Naive B cell (primary cell): ENCODE results near the gene EFHC1. TPM values are rescaled to one million over a fixed set of nuclear protein-coding genes. Genes with fewer than 3 reads are reported as not detected.
A peak's percentile ranks its signal among the peaks of the same experiment; 100 is the strongest.

Experiments used
- ATAC-seq, 2 donors: fragments of 150-1000 bp; cut with Tn5 transposase; 2 replicates each; pipeline ENCODE4 v1.10.0; 2021; ENCODE audit warnings: low read depth in 2 of 2, mild to moderate bottlenecking in 2 of 2, moderate library complexity in 2 of 2
- DNase-seq: peaks from one replicate; pipeline ENCODE4 v3.0.0; 2022
- H3K27ac Mint-ChIP-seq, 6 donors: one replicate each; pipeline ENCODE4 v1.8.0; 2020 to 2022; ENCODE audit warnings: mild to moderate bottlenecking in 6 of 6, mixed read lengths in 6 of 6, moderate library complexity in 5 of 6, inconsistent platforms in 2 of 6
- H3K27me3 Mint-ChIP-seq, 3 donors: one replicate each; pipeline ENCODE4 v1.8.0; 2021 to 2022; ENCODE audit warnings: mixed read lengths in 3 of 3, mild to moderate bottlenecking in 1 of 3
- H3K36me3 Mint-ChIP-seq, 2 donors: one replicate each; pipeline ENCODE4 v1.8.0; 2020 to 2022; ENCODE audit warnings: mixed read lengths in 2 of 2, inconsistent platforms in 1 of 2, mild to moderate bottlenecking in 1 of 2
- H3K4me1 Mint-ChIP-seq, 3 donors: one replicate each; pipeline ENCODE4 v1.8.0; 2020 to 2022; ENCODE audit warnings: mixed read lengths in 3 of 3, inconsistent platforms in 1 of 3, mild to moderate bottlenecking in 1 of 3, moderate library complexity in 1 of 3
- H3K4me3 Mint-ChIP-seq, 8 donors: one replicate each; pipeline ENCODE4 v1.8.0; 2020 to 2022; ENCODE audit warnings: mild to moderate bottlenecking in 8 of 8, mixed read lengths in 8 of 8, moderate library complexity in 8 of 8, inconsistent platforms in 2 of 8
- H3K9me3 Mint-ChIP-seq, 7 donors: one replicate each; pipeline ENCODE4 v1.8.0; 2020 to 2022; ENCODE audit warnings: mixed read lengths in 7 of 7, mild to moderate bottlenecking in 5 of 7, inconsistent platforms in 2 of 7, moderate library complexity in 1 of 7
- polyA plus RNA-seq, 6 donors: library from polyadenylated mRNA; unstranded; fragments of 300-500 nt; fragmentation: Illumina TruSeq; gene quantifications; one replicate each; pipeline ENCODE4 v1.2.3, GENCODE V29; 2021; ENCODE audit warnings: low read depth in 6 of 6

The EFHC1 gene
- polyA plus RNA-seq, 6 donors from 2014 or later = 4.1 to 27.2 (median 8.4) TPM

- Mint-ChIP-seq H3K4me3 (no peak overlapping the region), H3K9me3 (no peaks in the 10 kb centered on the region), H3K27me3 (no peaks in the 10 kb centered on the region), H3K4me1 (peaks cover 15 to 21% (median 17%) of the 10 kb centered on the region in 3 donors), H3K36me3 (no peaks in the 10 kb centered on the region), H3K27ac (no peak overlapping the region)
- ATAC-seq (no peak), DNase-seq (no peak)
Measured at GRCh38 chr6:52538252-52538900, 118.2 kb downstream of the EFHC1 start.

- no peaks in the 10 kb centered on the region for H3K36me3 Mint-ChIP-seq
- DNase-seq = no peak
- no peak for ATAC-seq
- no peak overlapping the region for H3K27ac Mint-ChIP-seq
- H3K4me3 Mint-ChIP-seq = no peak overlapping the region
- peaks cover 15 to 21% (median 17%) of the 10 kb centered on the region in 3 donors for H3K4me1 Mint-ChIP-seq
- H3K9me3 Mint-ChIP-seq = no peaks in the 10 kb centered on the region
- H3K27me3 Mint-ChIP-seq = no peaks in the 10 kb centered on the region
Measured at GRCh38 chr6:52538901-52539354, 118.8 kb downstream of the EFHC1 start.

- Mint-ChIP-seq H3K9me3 (no peaks in the 10 kb centered on the region), H3K27me3 (no peaks in the 10 kb centered on the region), H3K4me3 (no peak overlapping the region), H3K36me3 (no peaks in the 10 kb centered on the region), H3K27ac (peak overlapping the region in 1 of 6 donors; percentile 10), H3K4me1 (peaks cover 15 to 21% (median 17%) of the 10 kb centered on the region in 3 donors)
- no peak for ATAC-seq
- DNase-seq = no peak
Measured at GRCh38 chr6:52539607-52540006, 119.5 kb downstream of the EFHC1 start.

GRCh38 chr6:52540286-52540902 is 120.3 kb downstream of the EFHC1 start:
- no peak for ATAC-seq
- no peak overlapping the region for H3K4me3 Mint-ChIP-seq
- no peaks in the 10 kb centered on the region for H3K9me3 Mint-ChIP-seq
- no peak overlapping the region for H3K27ac Mint-ChIP-seq
- H3K36me3 Mint-ChIP-seq = no peaks in the 10 kb centered on the region
- H3K4me1 Mint-ChIP-seq = peaks cover 15 to 21% (median 17%) of the 10 kb centered on the region in 3 donors
- DNase-seq = no peak
- H3K27me3 Mint-ChIP-seq = no peaks in the 10 kb centered on the region

GRCh38 chr6:52541135-52541534 is 121.0 kb downstream of the EFHC1 start:
- H3K27ac Mint-ChIP-seq = no peak overlapping the region
- ATAC-seq = no peak
- H3K4me3 Mint-ChIP-seq = no peak overlapping the region
- H3K4me1 Mint-ChIP-seq = peaks cover 16 to 28% (median 17%) of the 10 kb centered on the region in 3 donors
- no peaks in the 10 kb centered on the region for H3K9me3 Mint-ChIP-seq
- peaks cover 0 to 2% of the 10 kb centered on the region in 2 donors for H3K36me3 Mint-ChIP-seq
- no peak for DNase-seq
- H3K27me3 Mint-ChIP-seq = no peaks in the 10 kb centered on the region

GRCh38 chr6:52543262-52543661 is 123.1 kb downstream of the EFHC1 start:
- H3K27me3 Mint-ChIP-seq = no peaks in the 10 kb centered on the region
- H3K36me3 Mint-ChIP-seq = peaks cover 0 to 3% of the 10 kb centered on the region in 2 donors
- DNase-seq (no peak), ATAC-seq (no peak)
- no peak overlapping the region for H3K27ac Mint-ChIP-seq
- H3K4me1 Mint-ChIP-seq = peaks cover 11 to 29% (median 20%) of the 10 kb centered on the region in 3 donors
- H3K9me3 Mint-ChIP-seq = no peaks in the 10 kb centered on the region
- no peak overlapping the region for H3K4me3 Mint-ChIP-seq

- ATAC-seq = no peak
- DNase-seq = no peak
- Mint-ChIP-seq H3K27me3 (no peaks in the 10 kb centered on the region), H3K9me3 (no peaks in the 10 kb centered on the region), H3K27ac (peak overlapping the region in 1 of 6 donors; percentile 15), H3K36me3 (peaks cover 0 to 3% of the 10 kb centered on the region in 2 donors), H3K4me1 (peaks cover 10 to 22% (median 20%) of the 10 kb centered on the region in 3 donors), H3K4me3 (no peak overlapping the region)
Measured at GRCh38 chr6:52543729-52544601, 123.8 kb downstream of the EFHC1 start.

- H3K4me1 Mint-ChIP-seq = peaks cover 4 to 20% (median 18%) of the 10 kb centered on the region in 3 donors
- no peak for ATAC-seq
Measured at GRCh38 chr6:52544602-52545405, 124.7 kb downstream of the EFHC1 start.

GRCh38 chr6:52545406-52546119 is 125.4 kb downstream of the EFHC1 start:
- ATAC-seq (no peak), DNase-seq (no peak)
- peaks cover 0 to 3% of the 10 kb centered on the region in 2 donors for H3K36me3 Mint-ChIP-seq
- peak overlapping the region in 1 of 6 donors; percentile 58 for H3K27ac Mint-ChIP-seq
- no peaks in the 10 kb centered on the region for H3K27me3 Mint-ChIP-seq
- H3K9me3 Mint-ChIP-seq = no peaks in the 10 kb centered on the region
- H3K4me3 Mint-ChIP-seq = no peak overlapping the region
- H3K4me1 Mint-ChIP-seq = peaks cover 8 to 26% (median 20%) of the 10 kb centered on the region in 3 donors

More at GRCh38 chr6:52544602-52545405, 124.7 kb downstream of the EFHC1 start:
- DNase-seq = no peak
- Mint-ChIP-seq H3K27me3 (no peaks in the 10 kb centered on the region), H3K9me3 (no peaks in the 10 kb centered on the region), H3K36me3 (peaks cover 0 to 3% of the 10 kb centered on the region in 2 donors), H3K27ac (peak overlapping the region in 1 of 6 donors; percentile 15), H3K4me3 (no peak overlapping the region)

- H3K27me3 Mint-ChIP-seq = no peaks in the 10 kb centered on the region
- peaks cover 0 to 3% of the 10 kb centered on the region in 2 donors for H3K36me3 Mint-ChIP-seq
- no peak overlapping the region for H3K4me3 Mint-ChIP-seq
- DNase-seq (no peak), ATAC-seq (no peak)
- H3K9me3 Mint-ChIP-seq = no peaks in the 10 kb centered on the region
- peaks cover 8 to 26% (median 20%) of the 10 kb centered on the region in 3 donors for H3K4me1 Mint-ChIP-seq
- H3K27ac Mint-ChIP-seq = no peak overlapping the region
Measured at GRCh38 chr6:52546192-52546591, 126.0 kb downstream of the EFHC1 start.

- no peak for ATAC-seq
- Mint-ChIP-seq H3K27ac (peak overlapping the region in 1 of 6 donors; percentile 71), H3K4me3 (no peak overlapping the region)
Measured at GRCh38 chr6:52546678-52547077, 126.5 kb downstream of the EFHC1 start.

GRCh38 chr6:52547647-52548352 is 127.7 kb downstream of the EFHC1 start:
- Mint-ChIP-seq H3K4me1 (peaks cover 22 to 40% (median 28%) of the 10 kb centered on the region in 3 donors), H3K27me3 (no peaks in the 10 kb centered on the region), H3K9me3 (no peaks in the 10 kb centered on the region), H3K36me3 (peaks cover 0 to 3% of the 10 kb centered on the region in 2 donors), H3K27ac (no peak overlapping the region), H3K4me3 (no peak overlapping the region)
- no peak for ATAC-seq
- DNase-seq = no peak

More at GRCh38 chr6:52546678-52547077, 126.5 kb downstream of the EFHC1 start:
- H3K36me3 Mint-ChIP-seq = peaks cover 0 to 3% of the 10 kb centered on the region in 2 donors
- DNase-seq = no peak
- H3K4me1 Mint-ChIP-seq = peaks cover 11 to 29% (median 20%) of the 10 kb centered on the region in 3 donors
- no peaks in the 10 kb centered on the region for H3K9me3 Mint-ChIP-seq
- no peaks in the 10 kb centered on the region for H3K27me3 Mint-ChIP-seq
